Liver (tissue), 9 donors: ENCODE data around the gene FLNB. TPM values are rescaled to one million over a fixed set of nuclear protein-coding genes. Genes with fewer than 3 reads are reported as not detected.

Experiments used
- DNase-seq: peaks from one replicate; pipeline ENCODE4 v3.0.0-alpha.2; 2017; ENCODE audit warnings: low spot score
- H3K27ac ChIP-seq, 2 donors: one replicate each; pipeline ENCODE4 v1.7.0; 2013; ENCODE audit warnings: inconsistent platforms in 2 of 2, low read length in 2 of 2, control low read depth in 1 of 2, low read depth in 1 of 2, mild to moderate bottlenecking in 1 of 2
- H3K27me3 ChIP-seq, 4 donors: one replicate each; pipeline versions ENCODE4 v1.6.1 to v1.7.0; 2013; ENCODE audit warnings: low read length in 3 of 4, inconsistent platforms in 1 of 4, mild to moderate bottlenecking in 1 of 4, moderate library complexity in 1 of 4; ENCODE audit not compliant: control insufficient read depth in 4 of 4, insufficient read depth in 4 of 4
- H3K36me3 ChIP-seq, 4 donors: one replicate each; pipeline versions ENCODE4 v1.6.1 to v1.7.0; 2013; ENCODE audit warnings: low read length in 3 of 4, mild to moderate bottlenecking in 3 of 4, low read depth in 1 of 4, moderate library complexity in 1 of 4; ENCODE audit not compliant: control insufficient read depth in 4 of 4, insufficient read depth in 3 of 4
- H3K4me1 ChIP-seq, 4 donors: one replicate each; pipeline versions ENCODE4 v1.6.1 to v1.7.0; 2013; ENCODE audit warnings: low read length in 3 of 4, mild to moderate bottlenecking in 3 of 4, moderate library complexity in 1 of 4; ENCODE audit not compliant: control insufficient read depth in 4 of 4, insufficient read depth in 4 of 4
- H3K4me3 ChIP-seq, 3 donors: one replicate each; pipeline versions ENCODE4 v1.6.1 to v1.7.0; 2013; ENCODE audit warnings: low read length in 3 of 3, control low read depth in 1 of 3, low read depth in 1 of 3, mild to moderate bottlenecking in 1 of 3
- H3K9ac ChIP-seq, 2 donors: one replicate each; pipeline ENCODE4 v1.7.0; 2013; ENCODE audit warnings: low read length in 2 of 2, mild to moderate bottlenecking in 2 of 2, moderate library complexity in 2 of 2, control low read depth in 1 of 2, low read depth in 1 of 2
- H3K9me3 ChIP-seq, 4 donors: one replicate each; pipeline versions ENCODE4 v1.6.1 to v1.7.0; 2013; ENCODE audit warnings: low read length in 3 of 4; ENCODE audit not compliant: control insufficient read depth in 4 of 4
- EGR1 ChIP-seq, 2 donors: IDR thresholded peaks; 2 replicates each; pipeline ENCODE4 v1.6.1; 2016 to 2018; ENCODE audit warnings: antibody characterized with exemption in 2 of 2, low read depth in 2 of 2
- FOXA1 ChIP-seq: IDR thresholded peaks from 2 replicates; pipeline ENCODE4 v1.6.1; 2016; ENCODE audit warnings: antibody characterized with exemption
- FOXA2 ChIP-seq: IDR thresholded peaks from 2 replicates; pipeline ENCODE4 v1.6.1; 2016; ENCODE audit warnings: antibody characterized with exemption
- GABPA ChIP-seq, 2 donors: IDR thresholded peaks in 1 of 2; conservative IDR thresholded peaks in 1 of 2; 2 replicates each; pipeline ENCODE4 v1.6.1; 2016; ENCODE audit warnings: antibody characterized with exemption in 2 of 2, mild to moderate bottlenecking in 1 of 2, moderate library complexity in 1 of 2
- HNF4A ChIP-seq, 2 donors: conservative IDR thresholded peaks; 2 replicates each; pipeline ENCODE4 v1.6.1; 2016; ENCODE audit warnings: antibody characterized with exemption in 2 of 2, mild to moderate bottlenecking in 2 of 2
- HNF4G ChIP-seq: IDR thresholded peaks from 2 replicates; pipeline ENCODE4 v1.6.1; 2016; ENCODE audit warnings: antibody characterized with exemption
- JUND ChIP-seq, 2 donors: IDR thresholded peaks; 2 replicates each; pipeline ENCODE4 v1.6.1; 2016; ENCODE audit warnings: antibody characterized with exemption in 2 of 2
- NR2F2 ChIP-seq: IDR thresholded peaks from 2 replicates; pipeline ENCODE4 v1.6.1; 2016; ENCODE audit warnings: antibody characterized with exemption
- RAD21 ChIP-seq, 2 donors: IDR thresholded peaks; 2 replicates each; pipeline ENCODE4 v1.6.1; 2016; ENCODE audit warnings: antibody characterized with exemption in 2 of 2, mild to moderate bottlenecking in 2 of 2
- RXRA ChIP-seq, 2 donors: IDR thresholded peaks; 2 replicates each; pipeline ENCODE4 v1.6.1; 2017 to 2018; ENCODE audit warnings: antibody characterized with exemption in 2 of 2, mild to moderate bottlenecking in 1 of 2
- SP1 ChIP-seq: IDR thresholded peaks from 2 replicates; pipeline ENCODE4 v1.6.1; 2018; ENCODE audit warnings: antibody characterized with exemption, mild to moderate bottlenecking
- TAF1 ChIP-seq: conservative IDR thresholded peaks from 2 replicates; pipeline ENCODE4 v1.6.1; 2016; ENCODE audit warnings: antibody characterized with exemption, mild to moderate bottlenecking
- YY1 ChIP-seq: IDR thresholded peaks from 2 replicates; pipeline ENCODE4 v1.6.1; 2016; ENCODE audit warnings: antibody characterized with exemption, mild to moderate bottlenecking
- WGBS: extraction: QIAGEN DNeasy Blood & Tissue Kit; methylation state at CpG from one replicate; pipeline ENCODE4 v1.1.7; 2013; 5-methylcytosine and 5-hydroxymethylcytosine counted together
- polyA plus RNA-seq, 2 donors: library from polyadenylated mRNA; stranded (reverse) in 1 of 2; unstranded in 1 of 2; fragments of 200-250 nt in 1 of 2; fragments of >200 nt in 1 of 2; fragmentation: Nextera tagmentation in 1 of 2; extraction: Ambion mirVana in 1 of 2; gene quantifications; one replicate each; pipeline versions ENCODE4 v1.2.1 to v1.2.3, GENCODE V29; 2013 to 2015
- total RNA-seq, 2 donors: library from RNA; depleted of rRNA; stranded (reverse); fragments of >200 nt; gene quantifications; one replicate each; pipeline ENCODE4 v1.2.3, GENCODE V29; 2014
- TF ChIP-seq, protein P1 (sequence below): IDR thresholded peaks from 2 replicates; pipeline ENCODE4 v1.6.1; 2016; ENCODE audit warnings: antibody characterized with exemption, mild to moderate bottlenecking
- TF ChIP-seq, protein P2 (sequence below): fragments of 150-350 bp; IDR thresholded peaks from 2 replicates; pipeline ENCODE4 v1.5.1; 2017; ENCODE audit warnings: improper control_type of control experiment, low read depth, low read length; ENCODE audit not compliant: missing input control
- TF ChIP-seq, protein P3 (sequence below): IDR thresholded peaks from 2 replicates; pipeline ENCODE4 v1.6.1; 2016; ENCODE audit warnings: antibody characterized with exemption
- TF ChIP-seq, protein P4 (sequence below): IDR thresholded peaks from 2 replicates; pipeline ENCODE4 v1.6.1; 2016; ENCODE audit warnings: antibody characterized with exemption
- TF ChIP-seq, protein P5 (sequence below): IDR thresholded peaks from 2 replicates; pipeline ENCODE4 v1.6.1; 2016; ENCODE audit warnings: antibody characterized with exemption
- donor health status: healthy.
- donor health status: healthy.
- donor health status: healthy.
- donor health status: healthy.
- donor health status: healthy.

Gene FLNB
- total and polyA plus RNA-seq, 4 donors = 22.9 to 124 (median 44.3) TPM

DNA sequence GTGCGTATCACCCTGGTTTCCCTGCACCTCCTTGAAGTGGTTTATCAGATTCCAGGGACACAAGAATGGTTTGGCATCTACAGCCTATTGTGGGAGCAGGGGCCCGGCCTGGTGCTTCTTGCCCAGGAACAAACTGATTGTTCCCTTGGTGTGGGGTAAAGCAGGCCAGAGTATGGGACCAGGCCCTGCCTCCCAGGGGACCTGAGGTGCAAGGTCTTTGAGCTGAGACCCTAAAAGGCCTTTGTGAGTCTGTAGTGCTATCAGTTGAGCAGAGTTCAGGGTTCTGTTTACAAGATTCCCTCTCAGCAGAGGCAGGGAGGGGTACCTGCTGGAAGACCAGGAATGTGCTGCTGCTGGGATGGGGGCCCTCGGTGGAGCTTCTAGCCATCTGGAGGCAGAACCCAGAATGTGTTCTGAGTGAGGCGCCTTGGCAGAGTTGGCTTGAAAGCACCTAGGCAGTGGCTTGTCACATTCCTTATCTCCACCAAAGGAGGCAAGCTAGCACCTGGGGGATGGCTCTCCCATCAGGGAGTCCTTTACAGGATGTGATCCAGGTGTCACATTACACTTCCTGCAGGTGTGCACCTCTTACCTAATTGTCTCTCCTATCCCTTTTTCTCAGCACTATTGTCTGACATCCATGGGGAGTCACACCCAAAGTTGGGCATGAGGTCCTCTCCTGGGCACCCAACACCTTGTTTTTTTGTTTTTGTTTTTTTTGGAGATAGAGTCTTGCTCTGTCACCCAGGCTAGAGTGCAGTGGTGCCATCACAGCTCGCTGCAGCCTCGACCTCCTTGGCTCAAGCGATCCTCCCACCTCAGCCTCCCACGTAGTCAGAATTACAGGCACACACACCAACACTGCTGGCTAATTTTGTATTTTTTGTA is 13.1 kb downstream of the FLNB start:
- H3K27me3 ChIP-seq = no peaks in the 10 kb centered on the region
- peaks cover 27 to 72% (median 61%) of the 10 kb centered on the region in 4 donors for H3K4me1 ChIP-seq
- H3K27ac ChIP-seq = peak overlapping the region; percentile 68 to 75
- no peak for DNase-seq
- no peaks in the 10 kb centered on the region for H3K36me3 ChIP-seq
- 76% methylated on average over 8 of the region's 8 CpGs for WGBS
- no peaks in the 10 kb centered on the region for H3K9me3 ChIP-seq
- no peak overlapping the region for H3K4me3 ChIP-seq
- TF ChIP-seq HNF4A (conservative IDR thresholded peaks at IDR 0.05) = peak in 1 of 2 donors; percentile 32
- TF ChIP-seq TAF1 = no peak
- no peak overlapping the region for H3K9ac ChIP-seq

DNA sequence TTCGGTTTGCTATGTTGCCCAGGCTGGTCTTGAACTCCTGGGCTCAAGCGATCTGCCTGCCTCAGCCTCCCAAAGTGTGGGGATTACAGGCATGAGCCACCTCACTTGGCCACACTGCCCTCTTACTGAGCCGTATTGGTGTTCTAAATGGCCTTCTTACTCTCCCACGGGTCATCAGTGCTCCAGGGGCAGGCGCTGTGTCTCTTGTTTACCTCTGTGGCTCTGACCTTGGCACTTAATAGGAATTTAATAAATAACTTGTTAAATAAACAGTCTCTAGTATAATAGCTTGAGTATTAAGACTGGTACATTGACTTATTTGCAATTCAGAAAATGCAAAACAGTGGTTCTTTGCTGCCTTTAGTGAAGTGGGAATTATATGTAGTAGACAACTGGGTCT is 13.7 kb downstream of the FLNB start:
- Histone ChIP-seq H3K36me3 (no peaks in the 10 kb centered on the region), H3K4me3 (no peak overlapping the region), H3K27ac (peak overlapping the region; percentile 68 to 75), H3K4me1 (peaks cover 28 to 76% (median 66%) of the 10 kb centered on the region in 4 donors), H3K27me3 (no peaks in the 10 kb centered on the region), H3K9ac (no peak overlapping the region), H3K9me3 (no peaks in the 10 kb centered on the region)
- TF ChIP-seq, protein P1, sequence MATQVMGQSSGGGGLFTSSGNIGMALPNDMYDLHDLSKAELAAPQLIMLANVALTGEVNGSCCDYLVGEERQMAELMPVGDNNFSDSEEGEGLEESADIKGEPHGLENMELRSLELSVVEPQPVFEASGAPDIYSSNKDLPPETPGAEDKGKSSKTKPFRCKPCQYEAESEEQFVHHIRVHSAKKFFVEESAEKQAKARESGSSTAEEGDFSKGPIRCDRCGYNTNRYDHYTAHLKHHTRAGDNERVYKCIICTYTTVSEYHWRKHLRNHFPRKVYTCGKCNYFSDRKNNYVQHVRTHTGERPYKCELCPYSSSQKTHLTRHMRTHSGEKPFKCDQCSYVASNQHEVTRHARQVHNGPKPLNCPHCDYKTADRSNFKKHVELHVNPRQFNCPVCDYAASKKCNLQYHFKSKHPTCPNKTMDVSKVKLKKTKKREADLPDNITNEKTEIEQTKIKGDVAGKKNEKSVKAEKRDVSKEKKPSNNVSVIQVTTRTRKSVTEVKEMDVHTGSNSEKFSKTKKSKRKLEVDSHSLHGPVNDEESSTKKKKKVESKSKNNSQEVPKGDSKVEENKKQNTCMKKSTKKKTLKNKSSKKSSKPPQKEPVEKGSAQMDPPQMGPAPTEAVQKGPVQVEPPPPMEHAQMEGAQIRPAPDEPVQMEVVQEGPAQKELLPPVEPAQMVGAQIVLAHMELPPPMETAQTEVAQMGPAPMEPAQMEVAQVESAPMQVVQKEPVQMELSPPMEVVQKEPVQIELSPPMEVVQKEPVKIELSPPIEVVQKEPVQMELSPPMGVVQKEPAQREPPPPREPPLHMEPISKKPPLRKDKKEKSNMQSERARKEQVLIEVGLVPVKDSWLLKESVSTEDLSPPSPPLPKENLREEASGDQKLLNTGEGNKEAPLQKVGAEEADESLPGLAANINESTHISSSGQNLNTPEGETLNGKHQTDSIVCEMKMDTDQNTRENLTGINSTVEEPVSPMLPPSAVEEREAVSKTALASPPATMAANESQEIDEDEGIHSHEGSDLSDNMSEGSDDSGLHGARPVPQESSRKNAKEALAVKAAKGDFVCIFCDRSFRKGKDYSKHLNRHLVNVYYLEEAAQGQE = no peak
- TF ChIP-seq HNF4A (conservative IDR thresholded peaks at IDR 0.05) = peak; percentile 45 to 58
- TF ChIP-seq EGR1 (IDR thresholded peaks at IDR 0.05; ENCODE audit: low read depth in 2 of 2) = no peak
- no peak for TF ChIP-seq GABPA (IDR thresholded peaks at IDR 0.05 in 1 of 2, conservative IDR thresholded peaks at IDR 0.05 in 1 of 2)
- no peak for TF ChIP-seq HNF4G
- TF ChIP-seq, protein P2, sequence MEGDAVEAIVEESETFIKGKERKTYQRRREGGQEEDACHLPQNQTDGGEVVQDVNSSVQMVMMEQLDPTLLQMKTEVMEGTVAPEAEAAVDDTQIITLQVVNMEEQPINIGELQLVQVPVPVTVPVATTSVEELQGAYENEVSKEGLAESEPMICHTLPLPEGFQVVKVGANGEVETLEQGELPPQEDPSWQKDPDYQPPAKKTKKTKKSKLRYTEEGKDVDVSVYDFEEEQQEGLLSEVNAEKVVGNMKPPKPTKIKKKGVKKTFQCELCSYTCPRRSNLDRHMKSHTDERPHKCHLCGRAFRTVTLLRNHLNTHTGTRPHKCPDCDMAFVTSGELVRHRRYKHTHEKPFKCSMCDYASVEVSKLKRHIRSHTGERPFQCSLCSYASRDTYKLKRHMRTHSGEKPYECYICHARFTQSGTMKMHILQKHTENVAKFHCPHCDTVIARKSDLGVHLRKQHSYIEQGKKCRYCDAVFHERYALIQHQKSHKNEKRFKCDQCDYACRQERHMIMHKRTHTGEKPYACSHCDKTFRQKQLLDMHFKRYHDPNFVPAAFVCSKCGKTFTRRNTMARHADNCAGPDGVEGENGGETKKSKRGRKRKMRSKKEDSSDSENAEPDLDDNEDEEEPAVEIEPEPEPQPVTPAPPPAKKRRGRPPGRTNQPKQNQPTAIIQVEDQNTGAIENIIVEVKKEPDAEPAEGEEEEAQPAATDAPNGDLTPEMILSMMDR = no peak
- no peak for TF ChIP-seq FOXA1
- peak; percentile 73 for TF ChIP-seq FOXA2
- peak; percentile 51 to 64 for TF ChIP-seq RXRA (IDR thresholded peaks at IDR 0.05)
- no peak for TF ChIP-seq TAF1
- TF ChIP-seq, protein P3, sequence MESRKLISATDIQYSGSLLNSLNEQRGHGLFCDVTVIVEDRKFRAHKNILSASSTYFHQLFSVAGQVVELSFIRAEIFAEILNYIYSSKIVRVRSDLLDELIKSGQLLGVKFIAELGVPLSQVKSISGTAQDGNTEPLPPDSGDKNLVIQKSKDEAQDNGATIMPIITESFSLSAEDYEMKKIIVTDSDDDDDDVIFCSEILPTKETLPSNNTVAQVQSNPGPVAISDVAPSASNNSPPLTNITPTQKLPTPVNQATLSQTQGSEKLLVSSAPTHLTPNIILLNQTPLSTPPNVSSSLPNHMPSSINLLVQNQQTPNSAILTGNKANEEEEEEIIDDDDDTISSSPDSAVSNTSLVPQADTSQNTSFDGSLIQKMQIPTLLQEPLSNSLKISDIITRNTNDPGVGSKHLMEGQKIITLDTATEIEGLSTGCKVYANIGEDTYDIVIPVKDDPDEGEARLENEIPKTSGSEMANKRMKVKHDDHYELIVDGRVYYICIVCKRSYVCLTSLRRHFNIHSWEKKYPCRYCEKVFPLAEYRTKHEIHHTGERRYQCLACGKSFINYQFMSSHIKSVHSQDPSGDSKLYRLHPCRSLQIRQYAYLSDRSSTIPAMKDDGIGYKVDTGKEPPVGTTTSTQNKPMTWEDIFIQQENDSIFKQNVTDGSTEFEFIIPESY = no peak
- TF ChIP-seq YY1 = peak; percentile 27
- peak; percentile 24 to 34 for TF ChIP-seq RAD21 (IDR thresholded peaks at IDR 0.05)
- TF ChIP-seq, protein P4, sequence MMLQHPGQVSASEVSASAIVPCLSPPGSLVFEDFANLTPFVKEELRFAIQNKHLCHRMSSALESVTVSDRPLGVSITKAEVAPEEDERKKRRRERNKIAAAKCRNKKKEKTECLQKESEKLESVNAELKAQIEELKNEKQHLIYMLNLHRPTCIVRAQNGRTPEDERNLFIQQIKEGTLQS = no peak
- TF ChIP-seq NR2F2 = peak; percentile 22
- peak in 1 of 2 donors; percentile 16 for TF ChIP-seq JUND (IDR thresholded peaks at IDR 0.05)
- TF ChIP-seq SP1 = peak; percentile 53
- TF ChIP-seq, protein P5, sequence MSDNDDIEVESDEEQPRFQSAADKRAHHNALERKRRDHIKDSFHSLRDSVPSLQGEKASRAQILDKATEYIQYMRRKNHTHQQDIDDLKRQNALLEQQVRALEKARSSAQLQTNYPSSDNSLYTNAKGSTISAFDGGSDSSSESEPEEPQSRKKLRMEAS = no peak
- no peak for DNase-seq
- WGBS = 42% methylated on average over 5 of the region's 5 CpGs
